BE2C (cell line): ENCODE measurements around the gene CXCL12.

Source experiments
- DNase-seq: peaks from one replicate; pipeline ENCODE4 v3.0.0-alpha.2; 2020
- H3K27me3 ChIP-seq: fragments of 250-450 bp; sonication (Bioruptor Pico); 2 replicates; pipeline ENCODE4 v1.5.1; 2020; ENCODE audit warnings: mild to moderate bottlenecking
- H3K36me3 ChIP-seq: fragments of 250-450 bp; sonication (Bioruptor Pico); 2 replicates; pipeline ENCODE4 v1.5.1; 2020; ENCODE audit warnings: mild to moderate bottlenecking
- H3K4me1 ChIP-seq: fragments of 250-450 bp; sonication (Bioruptor Pico); 2 replicates; pipeline ENCODE4 v1.5.1; 2020
- H3K4me3 ChIP-seq: 2 replicates; pipeline ENCODE4 v1.5.1; 2011; ENCODE audit warnings: low read depth, low read length
- H3K9me3 ChIP-seq: fragments of 250-450 bp; sonication (Bioruptor Pico); 2 replicates; pipeline ENCODE4 v1.5.1; 2020
- CTCF ChIP-seq: IDR thresholded peaks from 2 replicates; pipeline ENCODE4 v1.5.1; 2012; ENCODE audit warnings: mild to moderate bottlenecking, low read depth, low read length

The CXCL12 gene

DNA sequence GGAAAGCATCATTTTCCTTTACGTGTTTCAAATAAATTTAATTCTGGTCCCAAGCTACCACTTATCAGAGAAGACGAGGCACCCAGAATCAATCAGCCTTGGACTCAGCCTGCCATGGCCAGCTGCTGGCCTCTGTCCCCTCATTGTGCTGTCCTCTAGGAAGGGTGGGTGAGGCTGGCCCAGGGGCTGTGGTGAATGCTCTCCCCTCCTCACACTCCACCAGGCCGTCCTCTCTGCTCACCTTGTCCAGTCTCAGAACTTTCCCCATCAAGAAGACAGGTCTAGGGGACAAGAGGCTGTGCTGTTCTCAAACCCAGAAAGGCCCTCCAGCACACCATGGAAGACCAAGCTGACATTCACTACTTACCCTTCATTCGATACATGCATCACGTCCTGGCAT lies 36.4 kb downstream of the CXCL12 start:
- no peak for TF ChIP-seq CTCF
- Histone ChIP-seq H3K4me1 (no peaks in the 10 kb centered on the region), H3K4me3 (no peak overlapping the region), H3K27me3 (no peaks in the 10 kb centered on the region), H3K9me3 (no peaks in the 10 kb centered on the region), H3K36me3 (no peaks in the 10 kb centered on the region)
- no peak for DNase-seq

DNA sequence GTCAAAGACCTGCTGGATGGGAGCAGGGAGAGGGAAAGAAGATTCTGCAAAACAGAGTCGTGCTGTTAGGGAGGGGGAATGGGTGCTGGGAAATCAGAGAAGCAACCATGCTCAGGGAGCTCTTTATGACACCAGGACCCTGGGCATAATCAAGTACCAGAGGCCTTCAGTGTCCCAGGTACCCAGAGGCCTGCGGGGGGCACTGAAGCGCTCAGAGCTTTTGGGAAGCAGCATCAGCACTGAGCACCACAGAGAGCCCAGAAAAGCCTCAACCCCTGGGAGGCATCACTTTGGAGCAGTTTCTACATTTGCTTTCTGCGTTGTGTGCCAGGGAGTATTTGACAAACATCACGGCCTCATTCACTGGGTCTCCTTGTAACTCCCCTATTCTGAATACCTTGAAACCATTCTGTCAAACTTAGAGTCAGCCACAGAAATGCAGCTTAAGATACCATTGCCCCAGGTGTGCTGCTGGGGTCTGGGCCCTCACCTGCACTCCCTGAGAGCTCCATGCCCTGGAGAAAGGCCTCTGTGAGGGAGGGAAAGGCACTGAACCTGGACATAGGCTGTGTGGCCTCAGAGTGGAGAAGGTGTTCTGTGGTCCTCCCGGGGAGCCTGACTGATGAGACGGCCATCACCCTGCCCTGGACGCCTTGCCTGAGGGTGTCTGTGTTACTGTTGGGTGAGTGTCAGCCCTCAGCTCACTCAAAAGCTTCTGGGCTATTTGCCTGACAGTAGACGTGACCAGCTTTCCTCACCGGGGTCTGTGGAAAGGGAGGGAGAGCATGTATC lies 37.1 kb downstream of the CXCL12 start:
- H3K4me1 ChIP-seq, result no peaks in the 10 kb centered on the region
- DNase-seq, result no peak
- no peaks in the 10 kb centered on the region for H3K36me3 ChIP-seq
- no peaks in the 10 kb centered on the region for H3K27me3 ChIP-seq
- no peak overlapping the region for H3K4me3 ChIP-seq
- no peaks in the 10 kb centered on the region for H3K9me3 ChIP-seq
- TF ChIP-seq CTCF, result no peak

DNA sequence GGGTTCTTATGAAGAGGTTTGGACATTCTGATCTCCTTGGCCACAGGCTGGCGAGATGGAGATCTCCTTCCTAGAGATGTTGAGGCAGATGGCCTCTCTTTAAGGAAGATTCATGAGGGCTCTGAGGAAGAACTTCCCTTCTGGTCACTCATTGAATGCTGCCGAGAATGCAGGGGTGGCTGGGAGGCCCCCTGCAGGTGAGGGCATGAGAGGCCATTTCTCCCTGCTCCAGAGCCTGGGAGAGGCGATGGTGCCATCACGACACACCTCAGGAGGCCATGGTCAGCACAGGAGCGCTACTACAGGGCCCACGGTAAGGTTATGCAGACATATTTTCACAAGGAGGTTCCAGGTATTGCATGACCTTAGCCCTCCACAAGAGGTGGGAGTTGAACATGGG lies 40.2 kb downstream of the CXCL12 start:
- no peaks in the 10 kb centered on the region for H3K27me3 ChIP-seq
- no peak for DNase-seq
- no peak for TF ChIP-seq CTCF
- H3K4me1 ChIP-seq, result no peaks in the 10 kb centered on the region
- H3K36me3 ChIP-seq, result no peaks in the 10 kb centered on the region
- no peaks in the 10 kb centered on the region for H3K9me3 ChIP-seq
- H3K4me3 ChIP-seq, result no peak overlapping the region

DNA sequence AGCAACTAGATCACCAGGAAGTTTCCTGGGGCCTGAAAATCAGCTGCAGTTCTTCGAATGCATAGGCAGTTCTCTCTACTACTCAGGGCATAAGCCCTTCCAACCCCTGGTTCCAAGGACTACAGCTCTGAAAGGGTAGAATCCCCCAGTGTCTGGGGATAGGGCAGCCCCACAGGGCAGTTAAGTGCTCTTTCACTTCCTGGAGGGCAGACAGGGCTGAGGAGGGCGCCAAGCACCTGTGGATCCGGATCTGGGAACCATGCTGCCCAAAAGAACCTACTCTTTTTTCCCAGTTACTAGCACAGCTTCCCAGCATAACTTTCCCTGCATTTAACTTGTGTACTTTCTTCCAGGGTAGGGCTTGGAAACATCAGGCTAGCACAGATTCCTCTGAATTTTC lies 41.1 kb downstream of the CXCL12 start:
- no peak for DNase-seq
- Histone ChIP-seq H3K27me3 (no peaks in the 10 kb centered on the region), H3K36me3 (no peaks in the 10 kb centered on the region), H3K4me1 (no peaks in the 10 kb centered on the region), H3K9me3 (no peaks in the 10 kb centered on the region), H3K4me3 (no peak overlapping the region)
- no peak for TF ChIP-seq CTCF

DNA sequence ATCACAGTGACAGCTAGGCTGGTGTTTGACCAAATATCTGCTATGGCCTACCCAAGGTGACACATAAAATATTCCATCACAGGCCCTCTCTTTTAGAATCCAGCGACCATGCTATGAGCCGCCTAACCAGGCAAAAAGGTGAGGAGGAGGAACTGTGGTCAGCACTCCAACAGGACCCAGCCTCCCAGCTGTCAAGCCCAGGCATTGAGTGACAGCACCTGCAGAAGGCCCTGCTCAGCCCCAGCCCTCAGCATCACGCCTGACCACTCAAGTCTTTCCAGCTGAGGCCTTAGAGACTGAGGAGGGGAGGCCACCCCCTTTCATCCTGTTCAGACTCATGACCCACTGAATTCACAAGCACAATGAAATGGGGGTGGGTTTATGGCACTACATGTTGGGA lies 43.0 kb downstream of the CXCL12 start:
- H3K9me3 ChIP-seq, result no peaks in the 10 kb centered on the region
- no peaks in the 10 kb centered on the region for H3K4me1 ChIP-seq
- no peak for TF ChIP-seq CTCF
- DNase-seq, result no peak
- no peaks in the 10 kb centered on the region for H3K27me3 ChIP-seq
- no peak overlapping the region for H3K4me3 ChIP-seq
- no peaks in the 10 kb centered on the region for H3K36me3 ChIP-seq

- Histone ChIP-seq H3K27me3 (no peaks in the 10 kb centered on the region), H3K4me3 (no peak overlapping the region), H3K36me3 (no peaks in the 10 kb centered on the region), H3K9me3 (no peaks in the 10 kb centered on the region), H3K4me1 (no peaks in the 10 kb centered on the region)
- no peak for DNase-seq
- TF ChIP-seq CTCF, result no peak
Observed at GRCh38 chr10:44340557-44340956, 44.3 kb downstream of the CXCL12 start.
